ENCODE data around the gene TUT1.

The TUT1 gene

DNA sequence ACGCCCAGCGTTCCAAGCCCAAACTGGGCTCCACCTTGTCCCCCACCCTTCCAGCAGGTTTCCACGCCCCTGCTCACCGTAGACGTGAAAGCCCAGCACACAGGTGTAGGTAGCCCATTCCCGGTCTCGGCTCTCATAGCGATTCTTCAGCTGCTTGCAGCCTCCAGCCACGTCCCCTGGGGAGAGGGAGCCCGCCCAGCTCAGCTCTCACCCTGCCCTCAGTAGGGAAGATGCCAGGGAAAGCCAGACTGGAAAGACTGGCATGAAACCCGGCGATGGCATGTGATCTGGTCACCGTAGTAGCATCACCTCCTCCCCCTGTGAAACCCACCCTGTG is 11.7 kb upstream of the TUT1 start:
- H3K4me3 ChIP-seq (ENCODE audit: low read depth in 1 of 2, low read length in 1 of 2) = peak overlapping the region; percentile 89 to 98

DNA sequence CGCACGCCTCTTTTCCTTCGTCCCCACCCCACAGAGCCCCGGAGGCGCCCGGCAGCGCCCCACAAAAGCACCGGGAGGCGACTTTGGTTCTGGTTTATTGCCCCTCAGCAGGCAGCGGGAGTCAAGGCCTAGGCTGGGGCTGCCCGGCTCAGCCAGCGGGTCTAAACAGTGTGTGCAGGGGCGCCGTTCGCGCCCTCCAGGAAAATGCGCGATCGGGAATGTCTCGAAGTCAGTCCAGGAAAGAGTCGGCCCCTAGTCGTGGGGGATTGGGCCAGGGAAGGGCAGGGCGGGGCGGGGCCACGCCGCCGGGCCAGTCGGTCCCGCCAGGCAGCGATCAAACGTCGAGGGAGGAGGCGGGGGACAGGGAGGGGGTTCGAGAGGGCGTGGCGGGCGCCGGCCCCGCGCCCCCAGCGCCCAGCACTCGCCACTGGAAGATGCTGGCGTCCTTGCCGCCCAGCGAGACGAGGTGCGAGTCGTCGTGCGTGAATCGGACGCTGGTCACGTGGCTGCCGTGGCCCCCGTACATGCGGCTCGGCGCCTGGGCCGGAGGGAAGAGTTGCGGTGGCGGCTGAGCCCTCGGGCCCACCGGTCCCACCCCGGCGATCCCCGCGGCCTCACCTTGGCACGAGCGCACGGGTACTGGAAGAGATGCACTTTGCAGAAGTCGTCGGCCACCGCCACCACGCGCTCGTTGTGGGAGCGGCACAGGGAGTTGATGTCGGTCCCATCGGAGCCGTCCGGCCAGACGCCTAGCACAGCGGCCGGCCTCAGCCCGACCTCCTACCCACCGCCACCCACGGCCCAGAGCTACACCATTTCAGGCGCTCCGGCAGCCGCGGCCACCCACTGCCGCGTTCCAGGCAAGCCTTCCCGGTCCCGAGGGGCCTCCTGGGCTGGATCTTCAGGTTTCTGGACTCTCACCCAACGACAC is 11.1 kb upstream of the TUT1 start:
- H3K4me3 ChIP-seq (ENCODE audit: low read depth in 1 of 2, low read length in 1 of 2) = peak overlapping the region; percentile 89 to 98
- H3K9me3 ChIP-seq = no peaks in the 10 kb centered on the region
- H3K4me1 ChIP-seq (ENCODE audit: control insufficient read depth in 1 of 2, insufficient read depth in 1 of 2, low read depth in 1 of 2, low read length in 1 of 2) = peaks cover 36% of the 10 kb centered on the region in 2 experiments
- H3K27me3 ChIP-seq = no peaks in the 10 kb centered on the region
- TF ChIP-seq, protein P1, sequence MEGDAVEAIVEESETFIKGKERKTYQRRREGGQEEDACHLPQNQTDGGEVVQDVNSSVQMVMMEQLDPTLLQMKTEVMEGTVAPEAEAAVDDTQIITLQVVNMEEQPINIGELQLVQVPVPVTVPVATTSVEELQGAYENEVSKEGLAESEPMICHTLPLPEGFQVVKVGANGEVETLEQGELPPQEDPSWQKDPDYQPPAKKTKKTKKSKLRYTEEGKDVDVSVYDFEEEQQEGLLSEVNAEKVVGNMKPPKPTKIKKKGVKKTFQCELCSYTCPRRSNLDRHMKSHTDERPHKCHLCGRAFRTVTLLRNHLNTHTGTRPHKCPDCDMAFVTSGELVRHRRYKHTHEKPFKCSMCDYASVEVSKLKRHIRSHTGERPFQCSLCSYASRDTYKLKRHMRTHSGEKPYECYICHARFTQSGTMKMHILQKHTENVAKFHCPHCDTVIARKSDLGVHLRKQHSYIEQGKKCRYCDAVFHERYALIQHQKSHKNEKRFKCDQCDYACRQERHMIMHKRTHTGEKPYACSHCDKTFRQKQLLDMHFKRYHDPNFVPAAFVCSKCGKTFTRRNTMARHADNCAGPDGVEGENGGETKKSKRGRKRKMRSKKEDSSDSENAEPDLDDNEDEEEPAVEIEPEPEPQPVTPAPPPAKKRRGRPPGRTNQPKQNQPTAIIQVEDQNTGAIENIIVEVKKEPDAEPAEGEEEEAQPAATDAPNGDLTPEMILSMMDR (IDR thresholded peaks at IDR 0.05) = peak; percentile 13
- H3K27ac ChIP-seq = peak overlapping the region; percentile 84
- peaks cover 33% of the 10 kb centered on the region for H3K36me3 ChIP-seq

More for the DNA sequence above, 11.7 kb upstream of the TUT1 start:
- Histone ChIP-seq H3K27ac (no peak overlapping the region), H3K27me3 (no peaks in the 10 kb centered on the region), H3K36me3 (peaks cover 26% of the 10 kb centered on the region), H3K9me3 (no peaks in the 10 kb centered on the region), H3K4me1 (ENCODE audit: control insufficient read depth in 1 of 2, insufficient read depth in 1 of 2, low read depth in 1 of 2, low read length in 1 of 2) (peaks cover 39 to 41% of the 10 kb centered on the region in 2 experiments)
- TF ChIP-seq, protein P1 (IDR thresholded peaks at IDR 0.05) = no peak

DNA sequence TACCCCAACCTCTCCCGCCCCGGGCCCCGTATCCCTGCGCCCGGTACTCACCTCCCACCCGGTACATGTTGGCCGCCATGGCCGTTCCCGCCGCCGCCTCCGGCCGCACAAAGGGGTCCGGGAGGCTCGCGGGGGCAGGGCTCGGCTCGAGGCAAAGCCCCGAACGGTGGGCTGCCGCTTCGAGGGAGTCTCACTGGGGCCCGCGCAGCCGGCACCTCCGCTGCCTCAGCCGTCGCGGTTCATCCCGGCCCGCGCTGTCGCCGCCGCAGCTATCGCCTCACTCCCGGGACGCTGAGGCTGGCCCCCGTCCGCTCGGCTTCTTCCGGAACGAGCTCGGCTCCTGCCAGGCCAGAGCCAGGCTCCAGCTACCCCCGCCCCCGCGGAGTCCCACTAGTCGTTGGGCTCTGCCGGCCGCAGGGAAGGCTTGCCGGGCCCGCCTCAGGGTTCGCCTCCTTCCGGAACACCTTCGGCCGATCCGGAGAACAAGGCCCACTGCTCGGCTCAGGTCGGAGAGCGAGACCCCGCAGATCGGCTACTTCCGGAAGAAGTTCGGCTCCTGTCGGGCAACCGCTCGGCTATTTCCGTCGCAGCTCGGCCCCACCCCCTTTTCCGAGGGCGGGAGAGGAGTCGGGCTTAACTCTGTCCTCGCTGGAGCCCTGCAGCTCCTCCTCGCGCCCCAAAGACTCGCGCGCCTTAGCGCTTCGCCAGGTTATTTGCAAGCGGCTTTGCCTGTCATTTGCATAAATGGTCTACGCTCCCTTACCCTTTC is 10.2 kb upstream of the TUT1 start, which contains the start of gene MTA2:
MTA2 (minus strand) TSS at position 494 of the 769 bp plus-strand sequence; CDS start at position 79, 415 bp downstream.
- peaks cover 37% of the 10 kb centered on the region for H3K36me3 ChIP-seq
- no peaks in the 10 kb centered on the region for H3K27me3 ChIP-seq
- H3K4me1 ChIP-seq (ENCODE audit: control insufficient read depth in 1 of 2, insufficient read depth in 1 of 2, low read depth in 1 of 2, low read length in 1 of 2) = peaks cover 36% of the 10 kb centered on the region in 2 experiments
- peak within 1 kb of the TSS; percentile 84 for H3K27ac ChIP-seq
- peak within 1 kb of the TSS; percentile 89 to 98 for H3K4me3 ChIP-seq (ENCODE audit: low read depth in 1 of 2, low read length in 1 of 2)
- TF ChIP-seq, protein P1 (IDR thresholded peaks at IDR 0.05) = peak; percentile 55
- no peaks in the 10 kb centered on the region for H3K9me3 ChIP-seq

DNA sequence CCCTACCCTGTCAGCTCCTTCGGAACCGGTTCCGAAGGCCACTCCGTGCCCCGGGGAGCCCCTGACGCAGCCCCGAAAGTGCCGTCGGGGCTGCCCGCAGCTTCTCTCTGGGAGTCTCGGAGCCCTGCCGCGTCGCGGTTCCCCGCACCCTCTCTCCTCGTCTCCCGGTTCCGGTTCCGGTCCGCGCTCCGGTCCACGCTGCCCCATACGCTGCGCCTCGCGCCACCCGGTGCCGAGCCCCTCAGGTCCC is 9.7 kb upstream of the TUT1 start:
- H3K27me3 ChIP-seq = no peaks in the 10 kb centered on the region
- peak overlapping the region; percentile 89 to 98 for H3K4me3 ChIP-seq (ENCODE audit: low read depth in 1 of 2, low read length in 1 of 2)
- peaks cover 36% of the 10 kb centered on the region in 2 experiments for H3K4me1 ChIP-seq (ENCODE audit: control insufficient read depth in 1 of 2, insufficient read depth in 1 of 2, low read depth in 1 of 2, low read length in 1 of 2)
- TF ChIP-seq, protein P1 (IDR thresholded peaks at IDR 0.05) = no peak
- no peaks in the 10 kb centered on the region for H3K9me3 ChIP-seq
- H3K27ac ChIP-seq = peak overlapping the region; percentile 84
- H3K36me3 ChIP-seq = peaks cover 39% of the 10 kb centered on the region

DNA sequence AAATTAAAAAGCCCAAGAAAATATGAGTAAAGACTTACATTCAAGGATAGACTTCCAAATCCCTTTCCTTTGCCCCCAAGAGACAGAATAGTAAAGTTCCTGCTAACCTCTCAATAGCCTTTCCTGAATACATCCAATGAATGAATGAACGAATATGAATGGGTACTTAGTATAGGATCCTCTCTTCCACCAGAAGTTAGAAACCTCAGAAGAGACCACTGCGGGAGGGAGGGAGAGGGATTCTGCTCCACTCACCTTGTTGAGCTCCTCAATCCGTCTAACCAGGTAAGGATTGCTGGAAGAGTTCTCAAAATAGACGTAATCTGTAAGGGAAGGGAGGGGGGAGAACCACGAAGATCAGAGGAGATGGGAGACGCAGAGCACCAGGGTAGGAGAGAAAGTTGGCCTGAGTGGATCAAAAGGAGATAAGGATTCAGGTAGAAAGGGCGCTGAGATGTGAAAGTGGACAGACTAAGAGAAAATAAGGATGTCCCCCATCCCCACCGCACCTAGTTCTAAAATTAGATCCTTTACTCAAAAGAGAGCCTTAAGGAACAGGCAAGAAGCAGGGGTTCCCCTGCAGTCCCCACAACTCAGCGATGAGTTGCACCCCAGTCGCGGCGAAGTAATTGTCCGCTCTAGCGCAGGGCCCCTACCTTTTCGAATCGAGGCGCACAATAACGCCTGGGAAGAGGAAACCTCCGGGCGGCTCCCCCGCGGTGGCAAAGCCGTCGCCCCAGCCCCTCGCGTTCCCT is 9.2 kb upstream of the TUT1 start:
- Histone ChIP-seq H3K4me3 (ENCODE audit: low read depth in 1 of 2, low read length in 1 of 2) (peak overlapping the region; percentile 89 to 98), H3K9me3 (no peaks in the 10 kb centered on the region), H3K36me3 (peaks cover 39% of the 10 kb centered on the region), H3K27ac (peak overlapping the region; percentile 84), H3K27me3 (no peaks in the 10 kb centered on the region), H3K4me1 (ENCODE audit: control insufficient read depth in 1 of 2, insufficient read depth in 1 of 2, low read depth in 1 of 2, low read length in 1 of 2) (peaks cover 36% of the 10 kb centered on the region in 2 experiments)
- TF ChIP-seq, protein P1 (IDR thresholded peaks at IDR 0.05) = no peak

Data from neutrophil (primary cell).